Panc1 (cell line): Measurements from ENCODE around the gene SLC14A1.

ENCODE experiments used
- SIN3A ChIP-seq: IDR thresholded peaks from 2 replicates; pipeline ENCODE4 v1.6.1; 2012; ENCODE audit warnings: low read depth, mild to moderate bottlenecking, low read length, moderate library complexity, borderline replicate concordance; ENCODE audit not compliant: insufficient read depth
- TF ChIP-seq, protein P1 (sequence below): fragments of 450-650 bp; IDR thresholded peaks from 2 replicates; pipeline ENCODE4 v1.5.1; 2017; ENCODE audit warnings: mild to moderate bottlenecking

GRCh38 chr18:45787346-45787745 is 63.4 kb downstream of the SLC14A1 start:
- no peak for TF ChIP-seq SIN3A
- TF ChIP-seq, protein P1, sequence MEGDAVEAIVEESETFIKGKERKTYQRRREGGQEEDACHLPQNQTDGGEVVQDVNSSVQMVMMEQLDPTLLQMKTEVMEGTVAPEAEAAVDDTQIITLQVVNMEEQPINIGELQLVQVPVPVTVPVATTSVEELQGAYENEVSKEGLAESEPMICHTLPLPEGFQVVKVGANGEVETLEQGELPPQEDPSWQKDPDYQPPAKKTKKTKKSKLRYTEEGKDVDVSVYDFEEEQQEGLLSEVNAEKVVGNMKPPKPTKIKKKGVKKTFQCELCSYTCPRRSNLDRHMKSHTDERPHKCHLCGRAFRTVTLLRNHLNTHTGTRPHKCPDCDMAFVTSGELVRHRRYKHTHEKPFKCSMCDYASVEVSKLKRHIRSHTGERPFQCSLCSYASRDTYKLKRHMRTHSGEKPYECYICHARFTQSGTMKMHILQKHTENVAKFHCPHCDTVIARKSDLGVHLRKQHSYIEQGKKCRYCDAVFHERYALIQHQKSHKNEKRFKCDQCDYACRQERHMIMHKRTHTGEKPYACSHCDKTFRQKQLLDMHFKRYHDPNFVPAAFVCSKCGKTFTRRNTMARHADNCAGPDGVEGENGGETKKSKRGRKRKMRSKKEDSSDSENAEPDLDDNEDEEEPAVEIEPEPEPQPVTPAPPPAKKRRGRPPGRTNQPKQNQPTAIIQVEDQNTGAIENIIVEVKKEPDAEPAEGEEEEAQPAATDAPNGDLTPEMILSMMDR, result no peak
